ENCODE measurements around the gene MS4A10.

The MS4A10 gene

GRCh38 chr11:60766547-60766946 lies 18.6 kb upstream of the MS4A10 start:
- DNase-seq, result no peak

DNA sequence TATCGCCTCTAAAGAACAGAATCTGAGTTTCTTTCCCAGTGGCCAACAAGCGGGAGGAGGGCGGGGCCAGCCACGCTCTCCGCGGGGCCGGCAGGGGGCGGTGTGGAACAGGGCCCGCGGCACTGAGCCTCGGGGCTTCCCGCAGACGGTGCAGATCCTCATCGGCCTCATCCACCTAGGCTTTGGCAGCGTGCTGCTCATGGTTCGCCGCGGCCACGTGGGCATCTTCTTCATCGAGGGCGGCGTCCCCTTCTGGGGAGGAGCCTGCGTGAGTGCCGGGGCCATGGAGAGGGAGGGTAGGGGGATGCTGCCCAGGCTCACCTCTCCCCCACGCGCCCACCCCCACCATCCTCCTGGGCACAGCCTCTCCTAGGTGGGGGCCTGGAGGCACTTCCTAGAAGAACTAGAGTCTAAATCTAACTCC lies 17.7 kb upstream of the MS4A10 start:
- no peak for DNase-seq

DNA sequence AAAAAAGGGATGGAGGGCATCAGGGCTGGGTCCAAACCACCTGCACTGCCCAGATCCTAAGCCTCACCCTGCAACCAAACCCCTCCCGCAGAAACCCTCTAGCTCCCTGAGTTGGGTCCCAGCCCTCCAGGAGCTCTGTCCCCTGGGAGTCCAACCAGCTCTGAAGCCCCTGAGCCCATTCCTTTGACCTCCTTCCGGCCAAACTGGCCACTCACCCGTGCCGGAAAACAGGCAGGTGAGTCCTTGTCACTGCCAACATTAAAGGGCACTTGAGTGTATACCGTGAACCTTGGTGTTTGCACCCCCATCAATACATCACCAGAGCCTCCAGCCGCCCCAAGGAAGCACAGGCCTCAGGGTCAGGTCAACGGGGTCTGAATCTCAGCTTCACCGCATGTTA lies 16.9 kb upstream of the MS4A10 start:
- DNase-seq, result no peak

- no peak for DNase-seq
Measured at GRCh38 chr11:60769273-60769672, 15.9 kb upstream of the MS4A10 start.

DNA sequence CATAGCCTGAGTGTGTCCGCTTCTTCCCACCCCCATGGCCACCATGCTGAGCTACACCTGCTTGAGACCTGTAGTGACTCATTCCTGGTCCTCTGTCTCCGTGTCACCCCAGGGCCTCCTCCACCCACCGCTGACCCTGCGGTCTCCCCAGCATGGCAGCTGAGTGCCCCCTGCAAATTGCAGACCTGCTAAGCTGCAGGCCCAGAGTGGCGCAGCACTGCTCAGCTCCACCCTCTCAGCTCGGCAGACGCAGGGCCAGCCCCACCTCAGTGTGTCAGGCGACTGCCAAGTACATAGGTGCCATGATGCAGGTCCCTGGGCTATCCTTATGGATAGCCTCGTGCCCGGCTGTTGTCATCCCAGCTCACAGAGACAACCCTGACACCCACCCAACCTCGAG lies 15.3 kb upstream of the MS4A10 start:
- no peak for DNase-seq

DNA sequence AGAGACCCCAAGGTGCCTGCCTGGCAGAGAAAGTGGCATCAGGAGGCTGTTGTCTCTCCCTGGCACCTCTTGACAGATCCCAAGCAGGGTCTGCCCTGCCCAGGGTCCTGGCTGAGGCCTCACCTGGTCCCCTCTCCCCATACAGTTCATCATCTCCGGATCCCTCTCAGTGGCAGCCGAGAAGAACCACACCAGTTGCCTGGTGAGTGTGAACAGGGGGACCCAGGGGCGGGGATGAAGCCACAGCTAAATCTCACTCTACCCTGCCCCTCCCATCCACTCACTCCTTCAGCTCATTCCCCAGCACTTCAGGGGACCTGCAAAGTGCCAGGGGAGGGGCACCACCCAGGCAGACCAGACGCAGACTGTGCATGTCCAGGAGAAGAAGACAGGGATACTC lies 14.0 kb upstream of the MS4A10 start:
- no peak for DNase-seq

DNA sequence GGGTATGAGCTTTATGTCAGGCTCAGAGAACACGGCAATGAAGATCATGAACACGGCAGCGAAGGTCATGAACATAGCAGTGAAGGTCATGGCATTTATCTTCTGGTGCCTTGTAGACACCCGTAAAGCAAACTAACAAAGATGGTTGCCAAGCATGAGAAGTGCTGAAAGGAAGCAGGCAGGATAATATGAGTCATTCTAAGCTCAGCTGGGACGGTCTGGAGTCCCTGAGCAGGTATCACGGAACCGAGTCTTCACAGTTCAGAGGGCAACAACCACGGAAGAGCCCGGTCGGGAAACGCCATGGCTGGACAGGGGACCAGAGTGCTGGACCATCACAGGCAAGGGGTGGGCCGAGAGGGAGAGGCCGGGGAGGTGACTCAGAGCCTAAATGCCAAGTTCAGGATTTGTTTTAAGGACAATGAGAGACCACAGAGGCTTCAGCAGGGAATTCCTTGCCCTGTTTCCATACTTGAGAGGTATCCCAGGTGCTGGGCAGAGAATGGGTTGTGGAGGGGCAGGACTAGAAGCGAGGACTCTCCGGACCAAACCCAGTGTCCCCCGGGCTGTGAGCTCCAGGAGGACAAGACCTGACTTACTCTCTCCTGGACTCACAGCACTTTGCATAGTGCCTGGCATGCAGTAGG lies 13.1 kb upstream of the MS4A10 start:
- no peak for DNase-seq

DNA sequence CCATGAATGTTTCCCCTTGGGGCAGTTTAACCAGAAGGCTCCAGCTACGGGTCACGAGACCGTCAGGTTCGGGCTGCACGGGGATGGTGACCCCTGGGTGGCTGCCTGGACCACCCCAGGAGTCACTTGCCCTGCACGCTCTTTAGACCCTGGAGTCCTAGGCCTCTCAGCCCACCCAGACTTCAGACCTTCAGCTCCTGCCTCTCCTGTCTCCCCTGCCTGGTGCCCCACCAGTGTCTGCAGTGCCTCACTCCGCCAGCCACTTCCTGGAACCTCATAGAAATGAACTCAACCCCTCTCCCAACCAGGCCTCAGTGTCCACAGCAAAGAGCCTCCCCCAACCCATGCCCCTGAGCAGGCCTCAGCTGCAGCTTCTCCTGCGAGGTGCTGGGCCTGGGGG lies 12.5 kb upstream of the MS4A10 start:
- no peak for DNase-seq

DNA sequence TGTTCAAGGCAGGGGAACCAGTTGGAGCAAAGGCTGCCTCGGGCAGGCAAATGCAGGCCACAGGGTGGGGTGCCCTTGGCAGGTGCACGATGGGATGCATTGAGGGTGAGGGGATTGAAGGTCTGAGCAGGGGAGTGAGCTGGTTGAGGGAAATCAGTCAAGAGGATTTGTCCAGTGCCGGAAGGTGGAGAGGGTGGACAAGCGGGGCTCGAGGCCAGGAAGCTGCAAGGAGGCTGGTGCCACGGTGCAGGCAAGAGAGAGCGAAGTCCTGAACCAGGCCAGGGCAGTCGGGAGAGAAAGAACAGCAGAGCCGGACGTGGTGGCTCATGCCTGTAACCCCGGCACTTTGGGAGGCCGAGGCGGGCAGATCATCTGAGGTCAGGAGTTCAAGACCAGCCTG lies 10.4 kb upstream of the MS4A10 start:
- no peak for DNase-seq

DNA sequence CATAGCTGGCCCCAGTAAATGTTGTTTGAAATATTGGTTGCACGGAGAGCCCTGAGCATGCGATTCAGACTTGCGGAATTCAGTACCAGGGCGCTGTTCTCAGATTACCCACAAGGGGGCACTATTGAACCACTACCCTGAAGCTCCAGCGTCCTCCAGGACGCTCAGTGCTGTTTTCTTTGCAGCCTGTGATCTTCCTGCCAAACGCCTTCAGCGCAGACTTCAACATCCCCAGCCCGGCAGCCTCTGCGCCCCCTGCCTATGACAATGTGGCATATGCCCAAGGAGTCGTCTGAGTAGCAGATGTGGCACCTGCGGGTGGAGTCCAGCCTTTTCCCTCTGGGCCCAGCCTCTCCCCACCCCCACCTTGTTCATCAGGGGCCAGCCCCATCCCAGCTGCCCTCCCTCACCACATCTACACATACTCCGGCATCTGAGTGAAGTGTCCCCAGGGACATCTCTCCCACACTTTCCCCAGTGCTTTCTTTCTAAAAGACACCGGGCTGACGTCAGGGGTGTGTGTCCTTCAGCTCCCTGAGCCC lies 9.6 kb upstream of the MS4A10 start:
- DNase-seq, result peak; percentile 90

DNA sequence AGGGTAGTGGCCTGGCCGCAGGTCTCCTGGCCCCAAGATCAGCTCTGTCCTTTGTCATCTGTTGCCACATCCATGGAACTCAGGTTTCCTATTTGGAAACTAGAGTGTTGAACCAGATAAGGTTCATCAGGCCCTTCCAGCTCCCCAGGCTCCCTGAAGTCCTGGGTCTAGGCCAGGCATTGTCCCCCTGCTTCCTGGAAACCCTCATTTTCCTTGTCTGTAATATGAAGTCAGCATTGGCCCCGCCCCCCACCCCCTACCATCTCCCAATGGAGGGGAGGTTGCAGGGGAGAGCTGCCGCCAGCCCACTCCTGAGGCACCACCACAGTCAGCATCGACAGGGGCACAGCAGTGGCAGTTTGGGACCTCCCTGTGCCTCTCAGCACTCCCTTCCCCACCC lies 9.0 kb upstream of the MS4A10 start:
- no peak for DNase-seq

GRCh38 chr11:60777106-60777505 lies 8.0 kb upstream of the MS4A10 start:
- no peak for DNase-seq

GRCh38 chr11:60777572-60777971 lies 7.6 kb upstream of the MS4A10 start:
- no peak for DNase-seq

DNA sequence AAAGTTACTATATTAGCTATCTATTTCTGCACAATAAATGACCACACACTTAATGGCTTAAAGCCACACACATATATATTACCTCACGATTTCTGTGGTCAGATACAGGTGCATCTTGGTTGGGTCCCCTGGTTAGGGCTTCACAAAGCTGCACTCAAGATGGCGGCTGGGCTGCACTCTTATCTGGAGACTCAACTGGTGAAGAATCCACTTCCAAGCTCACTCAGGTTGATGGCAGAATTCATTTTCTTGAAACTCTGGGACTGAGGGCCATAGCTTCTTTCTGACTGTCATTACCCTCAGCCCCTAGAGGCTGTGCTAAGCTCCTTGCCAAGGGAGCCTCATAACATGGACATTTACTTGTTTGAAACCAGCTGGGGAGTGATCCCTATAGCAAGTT lies 5.1 kb upstream of the MS4A10 start:
- DNase-seq, result no peak

DNA sequence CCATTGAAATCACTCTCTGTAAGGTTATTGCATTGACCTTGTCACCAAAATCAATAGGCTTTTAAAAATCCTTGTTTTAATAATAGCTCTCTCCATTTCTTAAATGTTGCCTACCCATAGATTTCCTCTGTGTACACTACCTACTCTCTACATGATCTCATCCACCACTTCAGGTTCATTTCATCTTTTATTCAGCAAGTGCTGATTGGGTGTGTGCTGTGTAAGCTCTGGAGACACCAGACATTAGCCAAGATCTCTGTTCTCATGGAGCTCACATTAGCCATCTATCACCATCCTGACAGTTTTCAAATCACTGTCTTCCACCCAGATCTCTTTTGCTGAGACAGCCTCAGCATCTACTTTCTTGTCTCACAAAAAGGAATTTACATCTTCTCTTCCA lies 4.4 kb upstream of the MS4A10 start:
- DNase-seq, result no peak

DNA sequence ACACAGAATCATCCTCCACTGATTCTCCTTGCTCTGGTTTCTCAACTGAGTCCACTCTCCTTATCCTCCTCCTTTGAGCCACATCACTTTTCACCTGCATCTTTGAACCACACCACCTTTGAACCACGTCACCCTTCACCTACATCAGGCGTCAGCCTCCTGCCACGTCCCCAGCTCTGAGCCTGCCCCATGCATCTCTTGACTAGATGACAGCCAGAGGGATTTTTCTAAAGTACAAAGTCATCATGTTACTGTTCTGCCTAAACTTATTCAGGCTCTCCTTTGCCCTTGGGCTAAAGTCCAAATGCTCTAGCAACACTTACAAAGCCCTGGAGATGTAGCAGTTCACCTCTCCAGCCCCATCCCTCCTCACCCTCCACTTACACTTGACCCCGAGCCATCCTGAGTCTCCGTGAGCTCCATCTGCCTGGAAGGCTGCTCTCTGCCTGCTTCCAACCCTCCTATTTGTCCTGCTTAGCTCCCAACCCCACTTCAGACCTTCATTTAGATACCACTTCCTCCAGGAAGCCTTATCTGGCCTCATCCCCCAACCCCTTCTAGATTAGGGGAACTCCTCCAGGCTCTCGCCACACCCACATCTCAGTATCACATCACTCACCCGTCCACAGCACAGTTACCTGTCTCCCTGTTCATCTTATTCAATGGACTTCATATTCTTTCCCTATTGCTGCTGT lies 3.7 kb upstream of the MS4A10 start:
- no peak for DNase-seq

DNA sequence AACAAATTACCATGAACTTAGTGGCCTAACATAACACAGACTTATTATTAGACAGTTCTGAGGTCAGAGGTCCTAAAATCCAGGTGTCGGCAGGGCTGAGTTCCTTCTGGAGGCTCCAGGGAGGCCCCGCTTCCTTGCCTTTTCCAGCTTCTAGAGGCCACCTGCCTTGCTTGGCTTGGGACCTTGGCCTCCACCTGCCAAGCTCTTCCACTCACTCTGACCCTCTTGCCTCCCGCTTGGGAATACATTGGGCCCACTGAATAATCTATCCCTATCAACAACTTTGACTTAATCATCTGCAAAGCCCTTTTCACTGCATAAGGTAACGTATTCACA lies 3.2 kb upstream of the MS4A10 start:
- no peak for DNase-seq

- DNase-seq, result no peak
Measured at GRCh38 chr11:60782393-60783140, 2.6 kb upstream of the MS4A10 start.

GRCh38 chr11:60783141-60783484 lies 2.0 kb upstream of the MS4A10 start:
- no peak for DNase-seq

- DNase-seq, result no peak
Measured at GRCh38 chr11:60783911-60784310, 1.2 kb upstream of the MS4A10 start.

- DNase-seq, result no peak
Measured at GRCh38 chr11:60785806-60786361, 751 bp downstream of the MS4A10 start.

DNA sequence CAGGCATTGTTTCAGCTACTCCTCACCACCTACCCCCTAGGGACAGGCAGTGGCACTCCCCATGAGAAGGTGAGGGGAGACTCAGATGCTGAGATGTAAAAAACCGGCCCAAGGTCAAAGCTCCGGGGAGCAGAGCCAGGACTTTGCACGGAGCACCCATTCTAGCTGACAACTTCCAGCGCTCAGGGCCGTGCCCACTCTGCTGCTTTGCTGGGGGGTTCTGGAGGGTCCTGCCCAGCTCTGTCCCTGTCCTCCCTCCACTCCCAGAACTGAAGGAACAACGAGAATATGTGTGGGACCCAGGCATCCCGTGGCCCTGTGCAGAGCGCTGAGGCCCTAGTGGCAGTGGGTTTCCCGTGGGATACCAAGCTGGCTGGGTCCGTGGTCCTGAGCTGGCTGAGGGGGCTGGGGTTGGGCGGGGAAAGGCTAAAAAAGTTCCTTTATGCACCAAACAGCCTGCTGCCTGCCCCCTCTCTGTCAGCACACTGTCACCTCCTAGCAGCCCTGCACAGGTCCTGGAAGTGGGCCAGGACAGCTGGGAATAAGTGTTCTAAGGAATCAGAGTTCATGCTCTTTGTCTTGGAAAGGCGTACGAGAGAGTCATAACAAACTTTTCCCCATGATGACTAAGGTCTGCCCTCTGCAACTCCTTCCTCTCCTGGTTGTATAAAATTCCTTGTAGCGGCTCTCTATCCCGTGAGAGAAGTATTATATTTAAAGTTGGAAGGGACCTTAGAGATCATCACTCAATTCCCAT lies 1.9 kb downstream of the MS4A10 start:
- no peak for DNase-seq

All from NCI-H526 treated with DMSO at 0.1 percent for 48 hours (cell line).